Activated T-cell treated with anti-CD3 and anti-CD28 coated beads for 48 hours (primary cell): ENCODE results near the gene RAB40B.

Source experiments
- DNase-seq: peaks from one replicate; pipeline ENCODE4 v3.0.0-alpha.2; 2020; ENCODE audit warnings: low read depth

The RAB40B gene

DNA sequence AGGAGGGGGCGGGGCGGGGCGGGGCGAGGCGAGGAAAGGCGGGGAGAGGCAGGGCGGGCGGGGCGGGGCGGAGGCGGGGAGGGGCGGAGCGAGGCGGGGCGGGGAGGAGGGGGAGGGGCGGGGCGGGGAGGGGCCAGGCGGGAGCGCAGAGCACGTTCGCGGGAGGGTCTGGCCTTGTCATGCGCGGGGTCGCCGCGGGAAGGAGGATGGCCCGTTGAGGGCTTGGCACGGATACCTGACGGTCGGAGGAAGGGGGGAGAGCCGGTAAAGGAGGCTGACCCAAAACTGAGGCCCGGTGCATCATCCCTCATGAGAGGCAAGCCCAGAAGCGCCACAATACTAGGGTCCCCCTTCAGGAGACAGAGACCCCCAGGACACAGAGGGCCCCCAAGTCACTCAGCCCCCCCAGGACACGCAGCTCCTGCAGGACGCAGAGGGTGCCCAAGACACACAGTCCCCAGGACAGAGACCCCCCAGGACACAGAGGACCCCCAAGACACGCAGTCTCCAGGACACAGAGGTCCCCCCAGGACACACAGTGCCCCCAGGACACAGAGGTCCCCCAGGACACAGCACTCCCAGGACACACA, 49.7 kb downstream of the RAB40B start:
- DNase-seq = no peak

DNA sequence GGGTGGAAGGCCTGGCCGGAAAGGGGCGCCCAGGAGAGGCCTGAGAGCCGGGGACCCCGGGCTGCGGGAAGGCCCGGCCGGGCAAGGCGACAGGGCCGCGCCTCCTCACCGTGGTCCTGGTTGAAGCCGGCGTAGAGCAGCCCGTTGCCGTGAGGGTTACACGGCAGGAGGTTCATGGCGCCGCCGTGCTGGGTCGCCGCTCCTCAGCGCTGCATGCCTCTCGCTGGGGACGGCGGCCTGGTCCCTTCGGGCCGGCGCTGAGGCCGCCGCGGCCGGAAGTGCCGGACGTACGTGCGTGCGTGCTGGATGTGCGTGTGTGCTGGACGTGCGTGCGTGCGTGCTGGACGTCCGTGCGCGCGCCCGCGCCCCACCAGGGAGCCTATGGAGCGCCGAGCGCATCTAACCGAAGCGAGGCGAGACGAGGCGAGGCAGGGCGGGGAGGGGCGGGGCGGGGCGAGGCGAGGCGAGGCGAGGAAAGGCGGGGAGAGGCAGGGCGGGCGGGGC, 50.3 kb downstream of the RAB40B start, which contains the start of gene WDR45B:
Gene WDR45B (minus strand): TSS at position 280 of the 504 bp plus-strand sequence. CDS start 104 bp downstream, at position 176.
- DNase-seq = peak; percentile 89

DNA sequence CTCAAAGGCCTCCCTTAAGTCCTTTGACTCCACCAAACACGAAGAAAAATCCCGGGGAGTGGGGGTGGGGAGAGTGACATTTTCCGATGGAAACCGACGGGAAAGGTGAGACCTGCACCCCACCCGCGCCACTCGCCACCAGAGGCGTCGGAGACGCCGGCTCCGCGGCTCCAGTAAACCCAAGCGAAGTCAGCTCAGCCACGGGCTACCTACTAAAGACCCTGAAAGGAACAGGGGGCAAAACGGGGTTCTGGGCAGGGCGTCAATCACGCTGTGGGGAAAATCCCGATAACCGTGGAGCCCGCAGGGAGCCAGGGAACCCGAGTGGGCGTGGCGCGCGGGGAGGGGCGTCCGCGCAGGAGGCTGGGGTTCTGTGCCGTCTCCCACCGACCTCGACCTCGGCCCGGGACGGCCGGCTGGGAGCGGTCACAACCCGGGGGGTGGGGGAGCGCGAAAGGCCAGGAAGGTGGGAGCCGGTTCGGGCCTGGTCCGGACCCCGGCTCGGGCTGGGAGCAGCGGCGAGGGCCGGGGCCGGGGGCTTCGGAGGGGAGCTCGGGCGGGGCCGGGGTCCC, 50.8 kb downstream of the RAB40B start:
- DNase-seq = peak; percentile 37

DNA sequence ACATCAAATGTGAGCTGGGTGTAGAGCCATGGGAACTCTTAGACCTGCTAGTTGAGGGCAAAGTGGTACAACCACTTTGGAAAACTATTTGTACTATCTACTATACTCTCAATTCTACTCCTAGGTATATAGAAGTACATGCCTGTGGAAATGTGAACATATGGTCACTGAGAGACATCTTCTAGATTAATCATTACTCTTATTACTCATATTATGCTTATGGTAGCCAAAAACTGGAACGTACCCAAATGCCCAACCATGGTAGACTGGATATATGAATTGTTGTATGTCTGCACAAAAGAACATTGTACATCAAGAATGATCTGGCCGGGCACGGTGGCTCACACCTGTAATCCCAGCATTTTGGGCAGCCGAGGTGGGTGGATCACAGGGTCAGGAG, 53.0 kb downstream of the RAB40B start:
- DNase-seq = no peak

DNA sequence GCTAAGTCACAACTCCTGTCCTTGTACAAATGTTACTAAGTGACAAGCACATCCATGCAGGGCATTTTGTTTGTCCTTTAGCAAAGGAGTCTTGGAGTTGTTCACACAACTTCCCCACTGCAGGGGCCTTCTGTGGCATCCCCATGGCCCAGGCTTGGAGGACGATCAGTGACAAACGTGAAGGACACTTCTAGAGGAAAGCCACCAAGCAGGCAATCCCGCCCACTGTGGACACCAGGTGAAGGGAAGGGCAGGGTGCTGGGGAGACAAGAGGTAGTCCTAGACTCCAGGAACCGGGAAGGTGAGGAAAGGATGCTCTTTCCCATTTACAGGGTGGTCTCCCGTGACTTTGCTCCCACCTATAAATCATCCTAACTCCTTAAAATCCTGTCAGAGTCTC, 54.4 kb downstream of the RAB40B start:
- DNase-seq = no peak

DNA sequence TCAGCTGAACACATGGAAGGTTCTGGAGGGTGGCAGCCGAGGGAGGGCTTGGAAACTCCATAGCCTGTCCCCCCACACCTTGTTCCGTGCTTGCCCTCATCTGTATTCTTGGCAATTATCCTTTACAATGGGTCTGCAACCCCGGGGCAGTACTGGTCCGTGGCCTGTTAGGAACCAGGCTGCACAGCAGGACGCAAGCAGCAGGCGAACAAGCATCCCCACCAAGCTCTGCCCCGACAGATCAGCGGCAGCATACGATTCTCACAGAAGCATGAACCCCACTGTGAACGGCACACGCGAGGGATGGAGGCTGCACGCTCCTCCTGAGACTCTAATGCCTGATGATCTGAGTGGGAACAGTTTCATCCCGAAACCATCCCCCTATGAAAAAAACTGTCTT, 56.5 kb downstream of the RAB40B start:
- no peak for DNase-seq

DNA sequence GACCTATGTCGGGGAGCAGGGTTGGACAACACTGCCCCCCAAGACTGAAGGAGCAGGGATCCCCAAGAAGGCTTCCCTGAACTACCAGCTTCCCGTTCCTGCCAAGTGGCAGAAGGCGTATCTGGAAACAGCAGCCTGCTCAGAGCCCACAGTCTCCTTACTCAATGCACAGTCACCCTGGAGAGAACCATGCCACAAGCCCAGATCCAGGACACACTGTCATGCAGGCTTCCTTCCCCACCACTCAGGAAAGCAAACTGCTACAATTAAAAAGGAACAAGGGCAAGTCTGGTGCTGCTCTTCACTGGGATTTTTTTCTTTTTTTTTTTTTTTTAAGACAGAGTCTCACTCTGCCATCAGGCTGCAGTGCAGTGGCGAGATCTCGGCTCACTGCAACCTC, 58.5 kb downstream of the RAB40B start:
- no peak for DNase-seq

DNA sequence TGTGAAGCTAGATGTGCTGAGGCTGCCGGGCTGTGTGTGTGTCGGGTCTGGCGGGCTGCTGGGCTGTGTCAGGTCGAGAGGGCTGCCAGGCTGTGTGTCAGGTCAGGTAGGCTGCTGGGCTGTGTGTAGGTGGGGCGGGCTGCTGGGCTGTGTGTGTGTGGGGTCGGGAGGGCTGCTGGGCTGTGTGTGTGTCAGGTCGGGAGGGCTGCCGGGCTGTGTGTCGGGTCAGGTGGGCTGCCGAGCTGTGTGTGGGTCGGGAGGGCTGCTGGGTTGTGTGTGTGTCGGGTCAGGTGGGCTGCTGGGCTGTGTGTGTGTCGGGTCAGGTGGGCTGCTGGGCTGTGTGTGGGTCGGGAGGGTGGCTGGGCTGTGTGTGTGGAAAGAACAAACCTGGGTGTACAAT, 58.9 kb downstream of the RAB40B start:
- no peak for DNase-seq

DNA sequence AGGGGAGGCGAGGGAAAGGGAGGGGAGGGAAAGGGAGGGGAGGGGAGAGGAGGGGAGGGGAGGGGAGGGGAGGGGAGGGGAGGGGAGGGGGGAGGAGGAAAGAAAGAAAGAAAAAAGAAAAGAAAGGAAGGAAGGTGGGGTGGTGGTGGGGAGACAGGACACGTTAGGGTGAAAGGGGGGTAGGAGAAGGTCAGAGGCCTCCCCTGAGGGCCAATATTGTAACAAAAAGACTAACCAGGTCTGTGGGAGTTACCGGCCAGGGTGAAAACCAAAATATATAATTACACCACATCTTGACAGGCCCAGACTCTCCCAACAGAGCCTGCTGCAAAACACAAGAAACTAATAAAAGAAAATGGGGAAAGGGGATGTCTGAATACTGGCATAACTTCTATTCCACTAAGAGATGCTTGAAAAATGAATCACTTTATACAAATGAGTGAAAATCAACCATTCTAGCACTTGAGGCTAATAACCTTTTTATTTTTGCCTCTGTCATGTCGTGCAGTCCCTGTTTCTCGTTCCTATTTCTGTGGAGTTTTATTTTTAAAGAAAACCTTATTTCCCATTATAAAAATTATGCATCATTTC, 60.2 kb downstream of the RAB40B start:
- no peak for DNase-seq

DNA sequence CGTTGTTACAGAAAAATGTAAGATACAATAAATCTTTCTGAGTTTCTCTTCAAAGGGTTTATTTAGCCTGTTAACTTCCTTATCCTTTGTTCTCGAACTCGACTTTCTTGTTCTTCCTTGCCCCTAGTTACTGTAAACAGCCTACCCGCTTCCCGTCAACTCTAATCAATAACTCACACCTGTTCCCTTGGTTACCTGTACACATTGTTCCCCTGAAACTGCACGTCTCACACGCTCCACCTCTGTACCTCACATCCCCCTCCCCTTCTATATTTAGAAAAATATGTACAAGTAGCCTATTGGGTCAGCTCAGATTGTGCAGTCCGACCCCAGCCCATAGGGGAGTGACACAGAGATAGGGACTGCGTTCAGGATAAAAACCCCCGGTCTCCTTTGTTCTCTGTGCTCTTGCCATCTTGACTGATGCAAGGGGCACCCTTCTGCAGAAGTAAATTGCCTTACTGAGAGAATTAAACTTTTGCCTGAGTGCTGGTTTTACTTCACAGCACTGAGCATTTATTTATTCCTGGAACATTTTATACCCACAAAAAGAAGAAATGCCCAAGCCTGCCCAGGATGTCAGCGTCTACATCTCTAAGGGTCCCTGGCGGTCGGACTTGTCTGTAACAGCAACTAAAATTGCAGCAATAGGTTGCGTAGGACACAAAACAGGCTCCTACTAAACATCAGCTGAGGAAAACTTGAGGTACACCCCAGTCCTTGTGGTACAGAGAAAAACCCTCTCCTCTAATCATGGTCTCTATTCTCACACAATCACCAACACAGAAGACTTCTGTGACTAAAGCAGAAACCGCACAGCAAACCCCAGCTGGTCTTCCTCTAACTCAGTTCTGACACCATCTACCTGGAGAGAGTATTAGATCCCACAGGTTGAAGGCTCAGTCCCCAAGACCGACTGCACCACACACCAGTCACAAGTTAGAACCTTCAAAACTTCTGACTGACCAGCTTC, 61.6 kb downstream of the RAB40B start:
- DNase-seq = no peak

DNA sequence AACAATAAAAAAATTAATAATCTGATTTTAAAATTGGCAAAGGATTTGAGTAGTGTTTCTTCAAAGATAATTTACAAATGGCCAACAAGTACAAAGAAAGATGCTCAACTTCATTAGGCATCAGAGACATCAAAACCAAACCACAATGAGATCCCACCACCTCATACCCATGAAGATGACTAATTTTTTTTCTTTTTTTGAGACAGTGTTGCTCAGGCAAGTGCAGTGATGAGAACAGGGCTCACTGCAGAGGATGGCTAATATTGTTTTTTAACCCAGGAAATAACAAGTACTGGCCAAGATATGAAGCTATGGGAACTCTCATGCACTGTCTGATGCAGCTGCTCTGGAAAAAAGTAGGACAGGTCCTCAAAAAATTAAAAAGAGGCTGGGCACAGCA, 65.2 kb downstream of the RAB40B start:
- DNase-seq = no peak

DNA sequence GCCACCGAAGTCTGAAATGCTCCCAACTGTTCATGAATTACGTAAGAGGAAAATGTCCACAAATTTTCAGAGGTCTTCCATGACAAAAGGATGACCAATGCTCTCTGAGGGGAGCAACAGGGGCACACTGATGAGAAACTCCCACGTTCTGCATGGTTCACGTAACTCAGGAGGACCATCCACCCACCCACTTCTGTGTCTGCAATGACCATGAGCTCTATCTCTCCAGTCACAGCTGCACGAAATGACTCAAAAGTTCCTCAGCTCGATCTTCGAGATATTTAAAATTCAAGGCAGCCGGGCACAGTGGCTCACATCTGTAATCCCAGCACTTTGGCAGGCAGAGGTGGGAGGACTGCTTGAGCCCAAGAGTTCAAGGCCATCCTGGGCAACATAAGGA, 66.0 kb downstream of the RAB40B start:
- no peak for DNase-seq

DNA sequence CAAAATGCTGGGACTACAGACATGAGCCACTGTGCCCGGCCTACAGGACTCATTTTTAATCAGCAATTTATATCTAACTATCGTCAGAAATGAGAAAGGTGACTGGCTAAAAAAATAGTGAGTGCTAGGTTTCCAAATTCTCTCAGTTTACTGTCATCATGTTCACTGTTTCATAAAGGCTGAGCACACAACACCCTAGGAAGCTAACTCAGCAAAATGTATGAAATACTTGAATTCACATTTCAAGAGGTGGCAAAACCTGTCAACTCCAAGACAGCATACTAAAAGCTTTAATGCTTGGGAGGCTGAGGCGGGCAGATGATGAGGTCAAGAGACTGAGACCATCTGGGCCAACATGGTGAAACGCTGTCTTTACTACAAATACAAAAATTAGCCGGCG, 67.0 kb downstream of the RAB40B start:
- no peak for DNase-seq

DNA sequence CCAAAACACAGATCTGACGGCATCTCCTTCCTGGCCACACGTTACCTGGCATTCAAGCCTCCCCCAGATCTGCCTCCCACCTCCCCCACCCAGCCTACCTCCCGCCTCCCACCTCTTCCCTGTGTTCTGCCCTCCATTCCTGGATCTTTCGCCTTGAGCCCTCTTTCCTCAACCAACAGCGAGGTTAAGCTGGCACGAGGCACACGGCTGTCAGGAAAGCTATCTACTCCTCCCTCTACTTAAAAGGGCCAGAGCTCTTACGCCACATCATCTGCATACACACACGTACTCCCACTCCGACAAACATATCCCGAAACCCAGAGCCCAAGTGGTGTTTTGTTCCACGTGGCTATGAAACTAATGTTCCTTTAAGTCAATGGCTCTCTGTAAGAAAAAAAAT, 68.3 kb downstream of the RAB40B start:
- no peak for DNase-seq

DNA sequence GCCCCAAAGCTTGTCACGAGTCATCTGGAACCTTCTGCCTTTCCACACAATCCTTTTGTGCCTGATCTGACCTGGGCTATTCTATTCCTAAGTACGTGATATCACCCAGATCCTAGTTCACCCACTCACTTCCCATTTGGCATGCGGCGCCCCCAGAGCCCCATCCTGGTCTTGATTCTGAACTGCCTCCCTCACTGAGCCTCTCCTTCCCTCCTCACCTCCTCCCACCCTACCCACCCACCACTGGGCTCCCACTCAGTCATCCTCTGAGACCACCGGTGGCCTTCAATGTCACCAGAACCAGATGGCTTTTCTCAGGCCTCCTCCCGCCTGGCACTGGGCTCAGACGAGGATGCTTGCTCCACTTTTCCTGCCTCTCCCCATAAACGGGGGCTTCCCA, 68.8 kb downstream of the RAB40B start:
- no peak for DNase-seq

DNA sequence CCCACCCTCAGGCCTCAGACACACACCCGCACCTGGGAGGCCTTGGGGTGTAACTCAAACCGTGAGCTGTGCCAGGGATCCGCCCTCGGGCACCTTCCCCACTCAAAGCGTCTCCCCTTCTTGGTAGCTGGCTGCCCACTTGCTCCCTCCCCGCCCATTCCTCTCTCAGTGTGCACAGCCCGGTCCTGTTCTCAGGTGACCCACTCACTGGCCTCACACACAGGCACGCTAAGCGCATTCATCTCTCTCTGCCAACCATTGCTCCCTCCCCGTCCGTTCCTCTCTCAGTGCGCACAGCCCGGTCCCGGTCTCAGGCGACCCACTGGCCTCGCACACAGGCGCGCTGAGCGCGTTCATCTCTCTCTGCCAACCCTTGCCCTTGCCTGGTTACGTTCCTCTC, 71.1 kb downstream of the RAB40B start:
- no peak for DNase-seq

DNA sequence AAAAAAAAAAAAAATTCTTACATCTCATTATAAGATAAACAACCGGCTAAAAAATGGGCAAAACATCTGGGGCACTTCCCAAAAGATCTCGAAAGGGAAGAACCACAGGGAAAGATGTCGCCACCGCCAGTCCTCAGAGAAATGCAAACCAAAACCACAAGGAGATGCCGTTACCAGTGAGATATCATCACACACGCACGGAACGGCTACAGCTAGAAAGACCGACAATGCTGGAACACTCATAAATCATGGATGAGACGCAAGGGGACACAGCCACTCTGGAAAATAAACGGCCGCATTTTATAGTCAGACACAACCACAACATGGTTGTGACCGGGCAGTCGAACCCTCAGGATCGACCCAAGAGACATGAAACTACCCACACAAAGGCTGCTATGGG, 74.8 kb downstream of the RAB40B start:
- DNase-seq = no peak

DNA sequence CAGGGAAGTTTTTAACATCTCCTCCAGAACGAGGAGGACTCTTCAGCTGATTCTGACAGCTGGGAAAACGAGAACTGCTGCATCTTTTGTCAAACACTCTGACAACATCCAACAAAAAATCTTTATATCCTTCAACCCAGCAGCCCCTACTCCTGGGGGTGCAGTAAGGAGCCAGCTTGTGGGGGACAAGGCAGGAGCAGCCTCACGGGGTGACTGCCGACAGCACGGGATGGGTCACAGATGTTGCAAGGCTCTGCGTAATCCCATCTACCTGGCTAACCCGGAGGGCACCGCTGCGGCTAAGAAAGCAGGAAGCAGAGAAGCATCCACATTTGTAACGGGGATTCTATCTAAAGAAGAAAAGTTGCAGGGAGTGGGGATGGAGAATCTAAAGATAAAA, 78.9 kb downstream of the RAB40B start:
- DNase-seq = no peak

DNA sequence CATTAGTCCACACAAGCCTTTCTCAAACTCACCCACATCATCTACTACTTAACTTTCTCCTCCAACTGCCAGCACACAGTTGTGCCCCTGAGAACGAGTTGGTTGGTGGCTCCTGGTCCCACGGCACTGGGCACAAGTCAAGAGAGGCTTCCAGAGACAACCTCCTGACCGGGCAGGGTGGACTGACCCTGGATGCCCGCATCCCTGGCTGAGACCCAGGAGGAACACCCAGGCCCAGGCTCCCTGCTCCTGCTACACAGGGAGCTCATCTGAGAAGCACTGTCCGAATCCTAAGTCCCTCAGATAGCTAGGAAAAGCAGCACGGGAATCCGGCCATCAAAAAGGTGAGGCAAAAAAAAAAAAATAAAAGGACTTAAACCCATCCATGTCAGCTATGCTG, 79.3 kb downstream of the RAB40B start:
- DNase-seq = no peak

DNA sequence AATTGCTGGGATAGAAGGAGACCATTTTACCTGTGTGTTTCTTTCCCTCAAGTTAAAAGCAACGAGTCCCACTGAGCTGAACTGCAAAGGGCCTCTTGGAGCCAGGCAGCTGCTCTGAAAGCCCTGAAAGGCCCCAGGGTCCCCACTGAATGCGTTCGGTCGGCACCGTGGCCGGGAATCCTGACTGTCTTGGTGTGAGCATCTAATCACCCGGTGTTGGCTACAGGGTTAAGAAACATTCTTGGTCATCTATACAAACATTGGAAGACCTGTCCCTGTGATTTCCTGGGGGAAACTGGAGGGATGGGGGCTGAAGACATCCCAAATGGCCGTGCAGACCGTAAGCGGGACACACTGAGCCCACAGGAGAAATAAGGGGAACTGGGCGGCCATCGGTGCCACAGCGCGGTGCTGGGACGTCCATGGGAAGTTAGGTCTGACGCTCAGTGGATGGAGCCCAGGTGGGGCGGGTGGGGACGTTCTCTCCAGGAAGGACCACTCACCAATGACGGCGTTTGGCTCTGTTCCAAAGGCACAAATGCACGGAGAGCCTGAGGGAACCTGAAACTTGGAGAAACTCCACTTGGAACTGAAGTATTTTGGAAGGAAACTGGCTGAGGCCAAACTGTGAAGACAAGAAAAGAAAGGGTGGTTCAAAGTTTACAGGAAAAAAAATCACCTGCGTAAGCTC, 82.3 kb downstream of the RAB40B start:
- no peak for DNase-seq

DNA sequence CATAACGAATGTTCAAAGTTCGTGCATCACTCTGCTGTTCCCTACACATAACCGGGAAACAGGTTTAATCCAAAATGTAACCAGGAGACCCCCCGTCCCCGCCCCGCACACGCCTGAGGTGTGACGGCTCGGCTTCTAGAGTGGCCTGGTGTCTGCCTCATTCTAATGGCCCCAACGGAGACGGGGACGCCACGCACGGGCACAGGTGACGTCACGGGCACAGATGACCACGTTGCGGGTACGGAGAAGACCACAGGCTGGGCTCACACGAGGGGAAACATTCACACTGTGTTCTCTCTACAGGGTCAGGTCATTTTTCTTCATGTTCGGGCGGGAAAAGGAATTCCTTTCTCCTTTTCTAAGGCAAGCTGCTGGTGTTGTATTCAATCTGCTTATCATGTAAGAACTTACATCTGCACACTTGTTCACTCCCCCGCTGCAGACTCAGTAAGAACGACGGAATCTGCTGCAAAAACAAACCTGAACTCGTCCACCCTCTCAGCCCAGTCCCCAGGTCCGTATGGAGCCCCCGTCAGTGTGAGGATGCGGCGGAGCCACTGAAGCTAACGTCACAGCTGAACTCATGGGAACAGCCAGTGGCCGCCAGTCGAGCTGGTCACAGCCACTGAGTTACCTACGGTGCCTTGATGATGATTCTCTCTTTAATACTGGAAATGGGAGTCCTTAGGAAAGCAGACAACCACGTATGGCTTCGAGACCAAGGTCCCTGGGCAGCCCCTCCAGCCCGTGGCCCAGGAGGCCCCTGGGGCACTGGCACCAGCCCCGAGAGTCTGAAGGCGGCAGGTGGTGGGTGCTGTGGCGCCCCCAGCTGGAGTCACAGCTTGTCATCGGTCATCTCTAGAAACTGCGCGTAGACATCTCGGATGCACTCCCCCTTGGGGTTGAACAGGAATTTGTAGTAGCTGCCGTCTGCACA, 83.1 kb downstream of the RAB40B start:
- no peak for DNase-seq
